GM12801 (cell line): ENCODE data around the gene GNAQ.

ENCODE experiments used
- TF ChIP-seq, protein P1 (sequence below): IDR thresholded peaks from one replicate; pipeline ENCODE4 v1.5.1; 2011; ENCODE audit warnings: control low read depth; ENCODE audit not compliant: insufficient read length; ENCODE audit errors: extremely low read depth

The GNAQ gene

GRCh38 chr9:77794985-77795384 is 236.6 kb downstream of the GNAQ start:
- TF ChIP-seq, protein P1, sequence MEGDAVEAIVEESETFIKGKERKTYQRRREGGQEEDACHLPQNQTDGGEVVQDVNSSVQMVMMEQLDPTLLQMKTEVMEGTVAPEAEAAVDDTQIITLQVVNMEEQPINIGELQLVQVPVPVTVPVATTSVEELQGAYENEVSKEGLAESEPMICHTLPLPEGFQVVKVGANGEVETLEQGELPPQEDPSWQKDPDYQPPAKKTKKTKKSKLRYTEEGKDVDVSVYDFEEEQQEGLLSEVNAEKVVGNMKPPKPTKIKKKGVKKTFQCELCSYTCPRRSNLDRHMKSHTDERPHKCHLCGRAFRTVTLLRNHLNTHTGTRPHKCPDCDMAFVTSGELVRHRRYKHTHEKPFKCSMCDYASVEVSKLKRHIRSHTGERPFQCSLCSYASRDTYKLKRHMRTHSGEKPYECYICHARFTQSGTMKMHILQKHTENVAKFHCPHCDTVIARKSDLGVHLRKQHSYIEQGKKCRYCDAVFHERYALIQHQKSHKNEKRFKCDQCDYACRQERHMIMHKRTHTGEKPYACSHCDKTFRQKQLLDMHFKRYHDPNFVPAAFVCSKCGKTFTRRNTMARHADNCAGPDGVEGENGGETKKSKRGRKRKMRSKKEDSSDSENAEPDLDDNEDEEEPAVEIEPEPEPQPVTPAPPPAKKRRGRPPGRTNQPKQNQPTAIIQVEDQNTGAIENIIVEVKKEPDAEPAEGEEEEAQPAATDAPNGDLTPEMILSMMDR: no peak

GRCh38 chr9:77793849-77794248 is 237.8 kb downstream of the GNAQ start:
- TF ChIP-seq, protein P1: no peak

DNA sequence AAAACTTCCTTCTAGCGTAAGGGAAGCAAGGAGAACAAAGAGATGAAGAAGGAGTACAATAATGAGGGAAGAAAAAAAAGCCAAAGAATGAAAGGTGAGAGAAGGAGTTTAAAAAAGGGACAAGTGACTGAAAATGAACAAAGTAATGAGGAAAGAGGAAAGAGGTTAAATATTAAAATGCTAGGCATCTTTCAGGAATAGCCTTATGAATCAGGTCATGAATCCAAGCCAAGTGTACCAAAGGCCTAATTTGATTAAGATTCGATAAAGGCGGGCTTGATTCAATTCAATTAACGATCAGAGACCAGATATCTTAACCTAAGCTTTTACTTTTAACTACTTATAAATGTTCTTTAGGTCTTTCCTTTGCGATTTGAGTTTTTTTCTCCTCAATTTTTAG is 241.7 kb downstream of the GNAQ start:
- TF ChIP-seq, protein P1: no peak

GRCh38 chr9:77785341-77785740 is 246.3 kb downstream of the GNAQ start:
- TF ChIP-seq, protein P1: no peak

GRCh38 chr9:77783518-77783917 is 248.1 kb downstream of the GNAQ start:
- TF ChIP-seq, protein P1: no peak

- TF ChIP-seq, protein P1: no peak
Measured at GRCh38 chr9:77779010-77779409, 252.6 kb downstream of the GNAQ start.

DNA sequence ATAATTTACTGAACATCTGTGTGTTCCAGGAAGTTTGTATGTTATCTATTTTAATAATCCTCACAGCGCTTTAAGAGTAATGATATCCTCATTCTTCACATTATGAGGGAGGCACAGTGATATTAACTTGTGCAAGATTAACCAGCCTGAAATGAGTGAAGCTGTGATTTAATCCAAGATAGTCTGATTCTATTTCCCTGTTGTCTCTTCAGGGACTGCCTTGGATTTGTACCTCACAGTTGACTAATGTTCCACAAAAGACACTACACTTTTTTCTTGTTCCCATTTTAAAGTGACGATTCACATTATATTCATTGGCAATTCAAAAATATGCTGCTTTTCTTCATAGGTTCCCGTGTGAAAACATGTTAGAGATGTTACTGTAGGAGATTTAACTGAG is 258.2 kb downstream of the GNAQ start:
- TF ChIP-seq, protein P1: no peak

GRCh38 chr9:77772646-77773045 is 259.0 kb downstream of the GNAQ start:
- TF ChIP-seq, protein P1: no peak
